IMR-90 (cell line): Measurements from ENCODE around the gene KPNA1. TPM values are rescaled to one million over a fixed set of nuclear protein-coding genes. Genes with fewer than 3 reads are reported as not detected.

Experiments
- ATAC-seq: fragments of 200-7000 bp; cut with Tn5 transposase; 2 replicates; pipeline ENCODE4 v1.9.1; 2020; ENCODE audit warnings: low read depth, mild to moderate bottlenecking, moderate library complexity
- BruUV-seq: library from RNA; stranded (reverse); fragments of 400-500 nt; replicated peaks from 2 replicates; lab custom pipeline; 2021; lab: Mats Ljungman, UMichigan
- CTCF ChIA-PET: fragments of 300-600 bp; formaldehyde crosslinking; extraction: SDS; loops from one replicate; lab custom pipeline; 2021; ENCODE audit warnings: antibody characterized with exemption; lab: Yijun Ruan, JAX
- POLR2A ChIA-PET: fragments of 300-600 bp; sonication (Branson Sonifier 250); formaldehyde crosslinking; loops from one replicate; lab custom pipeline; 2022; ENCODE audit warnings: antibody characterized with exemption; ENCODE audit not compliant: unreplicated experiment; lab: Charles Lee
- DNase-seq: peaks from one replicate; pipeline ENCODE4 v3.0.0; 2013
- H2AFZ ChIP-seq: replicated peaks from 2 replicates; pipeline ENCODE3; 2013; ENCODE audit warnings: low read length, mild to moderate bottlenecking; ENCODE audit not compliant: poor library complexity
- H2AK5ac ChIP-seq: 2 replicates; pipeline ENCODE4 v1.6.1; 2013; ENCODE audit warnings: low read depth, low read length, inconsistent platforms
- H2AK9ac ChIP-seq: replicated peaks from 2 replicates; pipeline ENCODE3; 2013; ENCODE audit warnings: mild to moderate bottlenecking, low read depth, low read length, moderate library complexity; ENCODE audit not compliant: poor library complexity
- H2BK120ac ChIP-seq: 2 replicates; pipeline ENCODE4 v1.6.1; 2013; ENCODE audit warnings: low read depth, low read length, inconsistent platforms
- H2BK15ac ChIP-seq: 3 replicates; pipeline ENCODE4 v1.6.1; 2013; ENCODE audit warnings: low read depth, low read length, inconsistent platforms
- H2BK20ac ChIP-seq: 2 replicates; pipeline ENCODE4 v1.6.1; 2013; ENCODE audit warnings: low read depth, mild to moderate bottlenecking, inconsistent platforms, low read length, moderate library complexity
- H2BK5ac ChIP-seq: 2 replicates; pipeline ENCODE4 v1.6.1; 2013; ENCODE audit warnings: mild to moderate bottlenecking, low read depth, low read length, inconsistent platforms; ENCODE audit not compliant: poor library complexity, severe bottlenecking
- H3K14ac ChIP-seq: replicated peaks from 2 replicates; pipeline ENCODE4 v1.6.1; 2013; ENCODE audit warnings: low read depth, low read length, inconsistent platforms
- H3K18ac ChIP-seq: 2 replicates; pipeline ENCODE4 v1.6.1; 2013; ENCODE audit warnings: low read depth, low read length, control low read depth
- H3K23ac ChIP-seq: 2 replicates; pipeline ENCODE4 v1.6.1; 2013; ENCODE audit warnings: low read depth, low read length, inconsistent platforms
- H3K27ac ChIP-seq: 2 replicates; pipeline ENCODE4 v1.5.1; 2013; ENCODE audit warnings: mild to moderate bottlenecking, control low read depth, low read length; ENCODE audit not compliant: insufficient read depth
- H3K27me3 ChIP-seq: 2 replicates; pipeline ENCODE4 v1.6.1; 2013; ENCODE audit warnings: low read length; ENCODE audit not compliant: control insufficient read depth, insufficient read depth
- H3K36me3 ChIP-seq: 2 replicates; pipeline ENCODE4 v1.6.1; 2013; ENCODE audit warnings: low read length, mixed read lengths; ENCODE audit not compliant: control insufficient read depth, insufficient read depth
- H3K4ac ChIP-seq: 2 replicates; pipeline ENCODE4 v1.6.1; 2013; ENCODE audit warnings: low read depth, low read length, inconsistent platforms
- H3K4me1 ChIP-seq: 2 replicates; pipeline ENCODE4 v1.6.1; 2013; ENCODE audit warnings: low read length, mixed read lengths; ENCODE audit not compliant: control insufficient read depth, insufficient read depth
- H3K4me2 ChIP-seq: 2 replicates; pipeline ENCODE4 v1.6.1; 2013; ENCODE audit warnings: low read depth, mild to moderate bottlenecking, control low read depth, low read length, moderate library complexity
- H3K4me3 ChIP-seq: 2 replicates; pipeline ENCODE4 v1.5.1; 2013; ENCODE audit warnings: low read depth, mild to moderate bottlenecking, control low read depth, low read length, moderate library complexity; ENCODE audit not compliant: insufficient read depth
- H3K56ac ChIP-seq: 2 replicates; pipeline ENCODE4 v1.6.1; 2013; ENCODE audit warnings: low read length, inconsistent platforms; ENCODE audit not compliant: insufficient read depth; ENCODE audit errors: extremely low read depth
- H3K79me1 ChIP-seq, 2 experiments: 2 replicates each; pipeline ENCODE4 v1.6.1; 2013; ENCODE audit warnings: low read length in 2 of 2, inconsistent platforms in 1 of 2, low read depth in 1 of 2
- H3K9ac ChIP-seq: 2 replicates; pipeline ENCODE4 v1.6.1; 2013; ENCODE audit warnings: low read depth, low read length, control low read depth
- H3K9me1 ChIP-seq: 2 replicates; pipeline ENCODE4 v1.6.1; 2013; ENCODE audit warnings: low read length, inconsistent platforms; ENCODE audit not compliant: insufficient read depth
- H3K9me3 ChIP-seq: 2 replicates; pipeline ENCODE4 v1.6.1; 2013; ENCODE audit warnings: low read length; ENCODE audit not compliant: control insufficient read depth, insufficient read depth
- H4K20me1 ChIP-seq: 2 replicates; pipeline ENCODE4 v1.6.1; 2013; ENCODE audit warnings: low read length, inconsistent platforms; ENCODE audit not compliant: insufficient read depth
- H4K5ac ChIP-seq: 2 replicates; pipeline ENCODE4 v1.6.1; 2013; ENCODE audit warnings: mild to moderate bottlenecking, low read depth, low read length, control low read depth
- H4K8ac ChIP-seq, 2 experiments: 2 replicates each; pipeline ENCODE4 v1.6.1; 2013; ENCODE audit warnings: low read depth in 2 of 2, low read length in 2 of 2, control low read depth in 1 of 2, inconsistent platforms in 1 of 2
- H4K91ac ChIP-seq: 2 replicates; pipeline ENCODE4 v1.6.1; 2013; ENCODE audit warnings: low read depth, low read length, inconsistent platforms; ENCODE audit not compliant: insufficient read depth
- CEBPB ChIP-seq: IDR thresholded peaks from 2 replicates; pipeline ENCODE4 v1.6.1; 2012; ENCODE audit warnings: low read depth, low read length, improper control_type of control experiment
- CTCF ChIP-seq: conservative IDR thresholded peaks from 2 replicates; pipeline ENCODE4 v1.5.1; 2012; ENCODE audit warnings: mild to moderate bottlenecking, low read depth, low read length, improper control_type of control experiment
- RAD21 ChIP-seq: IDR thresholded peaks from 2 replicates; pipeline ENCODE4 v1.6.1; 2012; ENCODE audit warnings: low read length, improper control_type of control experiment
- RCOR1 ChIP-seq: IDR thresholded peaks from 2 replicates; pipeline ENCODE4 v1.6.1; 2012; ENCODE audit warnings: mild to moderate bottlenecking, low read length, improper control_type of control experiment; ENCODE audit not compliant: insufficient replicate concordance
- SMC3 ChIP-seq: fragments of 150-350 bp; IDR thresholded peaks from 2 replicates; pipeline ENCODE4 v1.6.1; 2016; ENCODE audit warnings: low read depth, mild to moderate bottlenecking, antibody characterized with exemption, low read length, moderate library complexity
- WGBS, 2 experiments: methylation state at CpG; one replicate each; pipeline versions ENCODE4 v1.1.5 to v1.1.7; 2013; ENCODE audit warnings: missing lambda C conversion rate in 2 of 2; ENCODE audit not compliant: insufficient read length in 1 of 2; ENCODE audit errors: extremely low coverage in 2 of 2; 5-methylcytosine and 5-hydroxymethylcytosine counted together
- dilution Hi-C: fragments of 300-500 bp; cut with HindIII; formaldehyde crosslinking; loops from one replicate; pipeline ENCODE4 v1.14.3; 2018; ENCODE audit warnings: low sequenced_read_pairs; ENCODE audit not compliant: unreplicated experiment
- in situ Hi-C: fragments of 300-500 bp; cut with MboI; formaldehyde crosslinking; loops from 3 replicates; pipeline ENCODE4 v1.14.3; 2019; ENCODE audit warnings: low sequenced_read_pairs, inconsistent platforms, mixed read lengths
- intact Hi-C: fragments of 100-400 bp; cut with micrococcal nuclease; formaldehyde crosslinking; loops from 2 replicates; pipeline ENCODE4 v1.10.0; 2022
- polyA plus RNA-seq, 3 experiments: library from polyadenylated mRNA; depleted of rRNA; stranded (reverse); fragments of >200 nt; gene quantifications; 2 replicates each; pipeline ENCODE4 v1.2.3, GENCODE V29; 2012; ENCODE audit warnings: low replicate concordance in 1 of 3
- total RNA-seq: library from RNA; depleted of rRNA; stranded (reverse); fragments of >200 nt; gene quantifications from 2 replicates; pipeline ENCODE4 v1.2.3, GENCODE V29; 2012

Gene KPNA1
- total and polyA plus RNA-seq, 2 of the 4 experiments (the other 2 are of a cell fraction), result 30.6 to 112 TPM

GRCh38 chr3:122458992-122459391 lies 55.7 kb downstream of the KPNA1 start:
- H2BK20ac ChIP-seq, result no peak overlapping the region
- no peak overlapping the region for H2AK9ac ChIP-seq
- POLR2A ChIA-PET, result no interaction called here
- H3K4ac ChIP-seq, result no peak overlapping the region
- H4K91ac ChIP-seq, result no peak overlapping the region
- H3K23ac ChIP-seq, result no peak overlapping the region
- in situ Hi-C loops, result loop anchor here (5.0 kb wide), 1 partner anchor 218 kb away; no protein-coding TSS in a partner anchor
- H3K79me1 ChIP-seq, result peaks cover 7 to 11% of the 10 kb centered on the region in 2 experiments
- ATAC-seq, result peak; percentile 80
- no peak overlapping the region for H3K9ac ChIP-seq
- no peak overlapping the region for H3K27ac ChIP-seq
- no peak overlapping the region for H3K4me2 ChIP-seq
- H4K8ac ChIP-seq, result no peak overlapping the region
- H4K5ac ChIP-seq, result no peak overlapping the region
- H2BK120ac ChIP-seq, result no peak overlapping the region
- H2BK5ac ChIP-seq, result no peak overlapping the region
- peaks cover 14% of the 10 kb centered on the region for H3K36me3 ChIP-seq
- no peak overlapping the region for H3K18ac ChIP-seq
- no TSS peak for BruUV-seq
- dilution Hi-C loops, result no loop called here
- intact Hi-C loops, result loop anchor here (1.0 to 2.0 kb wide), 2 partner anchors 102 to 220 kb away; no protein-coding TSS in a partner anchor
- no peak overlapping the region for H3K14ac ChIP-seq
- WGBS, 2 experiments, result no CpG with 5 or more reads among the region's 4 CpGs
- no peak for TF ChIP-seq CEBPB
- no peak for TF ChIP-seq RCOR1
- TF ChIP-seq RAD21, result peak; percentile 66
- peak; percentile 62 for TF ChIP-seq SMC3
- peak; percentile 55 for TF ChIP-seq CTCF
- DNase-seq, result peak; percentile 62
- H2AFZ ChIP-seq, result no peak overlapping the region
- no peaks in the 10 kb centered on the region for H3K9me3 ChIP-seq
- no peaks in the 10 kb centered on the region for H3K9me1 ChIP-seq
- no peaks in the 10 kb centered on the region; the same call in 1 of the 2 replicates for H4K20me1 ChIP-seq
- no peaks in the 10 kb centered on the region for H3K4me1 ChIP-seq
- no peak overlapping the region for H2AK5ac ChIP-seq
- H3K27me3 ChIP-seq, result no peaks in the 10 kb centered on the region
- no peak overlapping the region for H3K56ac ChIP-seq
- H3K4me3 ChIP-seq, result no peak overlapping the region
- CTCF ChIA-PET, result interaction anchor here (2.3 kb wide), 1 partner anchor 220 kb away, joined by 6 read pairs; no protein-coding TSS in a partner anchor
- no peak overlapping the region for H2BK15ac ChIP-seq
